Stomach smooth muscle (tissue), 2 donors: Measurements from ENCODE around the gene ENC1.

Experiments used
- H3K27ac ChIP-seq: one replicate; pipeline ENCODE4 v1.7.0; 2013; ENCODE audit warnings: mild to moderate bottlenecking, low read length, inconsistent platforms
- H3K27me3 ChIP-seq, 2 donors: one replicate each; pipeline ENCODE4 v1.7.0; 2013; ENCODE audit warnings: low read length in 2 of 2; ENCODE audit not compliant: insufficient read depth in 2 of 2, control insufficient read depth in 1 of 2
- H3K36me3 ChIP-seq, 2 donors: one replicate each; pipeline ENCODE4 v1.7.0; 2013; ENCODE audit warnings: low read length in 2 of 2; ENCODE audit not compliant: control insufficient read depth in 2 of 2, insufficient read depth in 2 of 2
- H3K4me1 ChIP-seq: one replicate; pipeline ENCODE4 v1.7.0; 2013; ENCODE audit warnings: low read length; ENCODE audit not compliant: control insufficient read depth, insufficient read depth
- H3K4me3 ChIP-seq, 2 donors: one replicate each; pipeline ENCODE4 v1.7.0; 2013; ENCODE audit warnings: low read length in 2 of 2
- H3K9ac ChIP-seq, 2 donors: one replicate each; pipeline ENCODE4 v1.7.0; 2013; ENCODE audit warnings: low read length in 2 of 2, mild to moderate bottlenecking in 1 of 2
- H3K9me3 ChIP-seq, 2 donors: one replicate each; pipeline ENCODE4 v1.7.0; 2013; ENCODE audit warnings: low read length in 2 of 2; ENCODE audit not compliant: control insufficient read depth in 2 of 2
- donor health status: healthy.
- donor health status: Pancreatic carcinoma.

Gene ENC1

DNA sequence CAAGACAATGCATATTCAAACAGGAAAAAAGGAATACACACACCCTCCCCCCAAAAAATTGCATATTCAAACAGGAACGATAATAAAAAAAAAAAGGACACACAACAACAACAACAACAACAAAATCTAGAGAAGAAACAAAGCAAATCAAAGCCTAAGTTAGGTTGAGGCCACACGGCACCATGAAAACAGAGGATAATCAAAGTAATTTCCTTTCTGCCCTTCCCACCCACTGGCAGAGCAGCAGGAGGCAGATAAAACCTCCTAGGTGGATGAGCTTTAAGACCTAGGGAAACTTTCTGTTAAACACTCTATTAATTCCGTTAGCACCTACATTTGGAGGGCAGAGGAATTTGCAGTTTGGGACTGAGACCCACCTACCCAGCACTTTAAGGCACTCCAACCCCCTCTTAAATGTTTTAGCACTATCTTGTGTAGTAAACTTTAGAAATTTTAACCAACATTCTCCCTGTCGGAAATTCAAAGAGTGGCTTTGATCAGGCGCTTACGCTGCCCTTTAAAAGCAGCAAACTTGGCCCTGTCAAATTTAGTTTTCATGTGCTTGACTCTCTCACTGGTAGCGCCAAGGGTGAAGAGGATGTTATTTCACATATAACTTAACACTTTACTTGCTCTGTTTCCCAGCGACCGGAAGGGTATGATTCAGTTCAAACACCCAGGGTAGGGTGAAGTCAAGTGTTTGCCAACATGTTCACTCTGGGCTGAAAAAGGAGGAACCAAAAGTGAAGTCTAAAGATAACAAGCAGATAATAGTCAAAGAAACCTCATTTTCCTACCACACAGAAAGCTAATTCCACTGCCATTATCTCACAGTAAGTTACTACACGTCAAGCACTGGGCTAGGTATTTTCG, 9.2 kb downstream of the ENC1 start:
- H3K27me3 ChIP-seq, result no peaks in the 10 kb centered on the region
- H3K9ac ChIP-seq, result no peak overlapping the region
- H3K4me1 ChIP-seq, result no peaks in the 10 kb centered on the region
- no peak overlapping the region for H3K4me3 ChIP-seq
- no peaks in the 10 kb centered on the region for H3K36me3 ChIP-seq
- no peaks in the 10 kb centered on the region for H3K9me3 ChIP-seq
- no peak overlapping the region for H3K27ac ChIP-seq

DNA sequence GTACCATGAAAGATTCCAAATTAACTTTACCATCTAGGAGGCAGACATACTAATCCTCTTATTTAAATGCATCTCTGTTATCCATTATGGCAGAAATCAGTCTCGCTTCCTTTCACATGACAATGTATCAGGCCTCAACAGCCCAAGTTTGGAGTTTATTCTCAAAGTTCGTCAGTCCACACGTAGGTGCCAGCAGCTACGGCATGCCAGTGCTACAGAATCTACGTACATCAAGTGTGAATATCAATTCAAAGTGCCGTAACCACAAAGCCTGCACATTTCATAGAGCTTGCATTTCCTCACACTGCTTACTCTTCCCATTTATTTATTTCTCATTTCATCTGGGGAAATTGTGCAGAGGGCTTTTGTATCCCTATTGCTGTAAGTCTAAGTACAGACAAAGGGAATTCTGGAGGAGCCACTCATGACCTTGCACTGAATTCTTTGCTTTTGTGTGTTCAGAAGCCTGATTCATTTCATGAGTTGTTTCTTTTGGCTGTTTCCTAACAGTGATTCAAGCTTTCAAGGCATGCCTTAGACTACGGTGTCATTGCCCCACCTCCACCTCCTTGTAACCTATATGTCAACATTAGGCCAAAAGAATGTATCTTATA, 10.0 kb downstream of the ENC1 start:
- Histone ChIP-seq H3K4me3 (no peak overlapping the region), H3K27me3 (no peaks in the 10 kb centered on the region), H3K27ac (no peak overlapping the region), H3K9ac (no peak overlapping the region), H3K4me1 (no peaks in the 10 kb centered on the region), H3K9me3 (no peaks in the 10 kb centered on the region), H3K36me3 (no peaks in the 10 kb centered on the region)

DNA sequence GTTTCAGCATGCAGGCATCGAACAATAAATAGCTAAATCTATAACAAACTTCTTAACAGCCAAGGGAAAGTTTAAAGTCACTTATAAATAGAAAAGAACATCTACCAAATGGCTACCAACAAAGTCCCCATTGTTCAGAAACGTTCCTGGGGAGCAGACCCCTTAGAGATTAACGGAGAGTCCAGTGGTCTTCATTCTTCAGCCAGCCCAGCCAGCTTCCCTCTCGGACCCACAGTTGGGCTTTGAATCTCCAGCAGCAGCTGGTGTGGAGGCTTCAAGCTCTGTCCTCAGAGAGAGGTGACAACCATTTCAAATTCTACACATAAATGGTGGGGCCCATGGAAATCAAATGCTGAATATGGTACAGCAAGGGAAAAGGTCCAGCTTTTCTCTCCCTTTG, 11.2 kb downstream of the ENC1 start:
- no peaks in the 10 kb centered on the region for H3K36me3 ChIP-seq
- no peak overlapping the region for H3K4me3 ChIP-seq
- H3K9me3 ChIP-seq, result no peaks in the 10 kb centered on the region
- no peaks in the 10 kb centered on the region for H3K27me3 ChIP-seq
- no peak overlapping the region for H3K9ac ChIP-seq
- H3K4me1 ChIP-seq, result no peaks in the 10 kb centered on the region
- H3K27ac ChIP-seq, result no peak overlapping the region

DNA sequence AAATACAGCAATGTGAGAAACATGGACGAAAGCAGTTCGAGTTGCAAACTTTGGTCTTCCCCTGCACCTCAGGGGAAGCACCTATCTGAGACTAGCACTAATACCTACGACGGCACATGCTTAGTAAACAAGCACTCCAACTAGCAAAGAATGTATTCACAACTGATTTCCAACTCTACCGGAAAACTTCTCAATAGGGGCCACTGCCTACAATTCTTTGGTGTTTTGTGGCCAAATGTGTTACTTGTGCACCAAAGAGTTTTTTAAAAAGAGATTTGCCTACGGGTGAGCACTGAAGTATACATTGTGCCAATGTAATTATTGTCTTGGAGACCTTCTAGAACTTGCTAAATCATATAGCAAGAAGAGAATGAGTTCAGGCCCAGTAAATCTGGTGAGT, 12.2 kb downstream of the ENC1 start:
- no peaks in the 10 kb centered on the region for H3K36me3 ChIP-seq
- H3K4me3 ChIP-seq, result no peak overlapping the region
- H3K27me3 ChIP-seq, result no peaks in the 10 kb centered on the region
- no peak overlapping the region for H3K9ac ChIP-seq
- no peak overlapping the region for H3K27ac ChIP-seq
- no peaks in the 10 kb centered on the region for H3K4me1 ChIP-seq
- H3K9me3 ChIP-seq, result no peaks in the 10 kb centered on the region

DNA sequence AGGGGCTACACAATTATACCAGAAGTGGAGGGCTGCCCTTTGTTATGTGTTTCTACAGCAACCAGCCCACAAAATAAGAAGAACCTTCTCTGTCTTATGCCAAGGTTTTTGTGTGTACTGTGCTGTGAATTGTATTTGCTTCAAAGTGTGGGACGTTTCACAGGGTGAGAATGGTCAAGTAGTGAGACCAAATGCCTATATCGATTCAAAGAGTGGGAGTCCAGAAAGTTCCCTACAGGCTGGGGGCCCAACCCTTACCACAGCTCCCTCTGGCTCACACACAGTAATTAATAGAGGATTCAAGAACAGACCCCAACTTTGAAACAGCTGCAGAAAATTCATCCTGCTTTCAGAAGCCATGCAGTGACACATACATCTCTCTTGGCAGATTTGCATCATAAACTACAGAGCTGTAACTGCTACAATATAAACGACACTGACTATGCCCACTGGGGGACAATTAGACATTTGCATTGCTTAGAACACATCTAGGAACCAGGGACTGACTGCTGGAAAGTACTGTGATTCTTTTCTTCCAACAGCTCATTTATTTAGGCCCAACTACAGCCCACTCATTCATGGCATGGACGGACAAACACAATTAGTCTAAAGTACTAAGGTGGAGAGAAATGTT, 12.8 kb downstream of the ENC1 start:
- H3K9me3 ChIP-seq, result no peaks in the 10 kb centered on the region
- no peaks in the 10 kb centered on the region for H3K36me3 ChIP-seq
- no peak overlapping the region for H3K9ac ChIP-seq
- H3K4me1 ChIP-seq, result no peaks in the 10 kb centered on the region
- no peak overlapping the region for H3K4me3 ChIP-seq
- H3K27me3 ChIP-seq, result no peaks in the 10 kb centered on the region
- H3K27ac ChIP-seq, result no peak overlapping the region

DNA sequence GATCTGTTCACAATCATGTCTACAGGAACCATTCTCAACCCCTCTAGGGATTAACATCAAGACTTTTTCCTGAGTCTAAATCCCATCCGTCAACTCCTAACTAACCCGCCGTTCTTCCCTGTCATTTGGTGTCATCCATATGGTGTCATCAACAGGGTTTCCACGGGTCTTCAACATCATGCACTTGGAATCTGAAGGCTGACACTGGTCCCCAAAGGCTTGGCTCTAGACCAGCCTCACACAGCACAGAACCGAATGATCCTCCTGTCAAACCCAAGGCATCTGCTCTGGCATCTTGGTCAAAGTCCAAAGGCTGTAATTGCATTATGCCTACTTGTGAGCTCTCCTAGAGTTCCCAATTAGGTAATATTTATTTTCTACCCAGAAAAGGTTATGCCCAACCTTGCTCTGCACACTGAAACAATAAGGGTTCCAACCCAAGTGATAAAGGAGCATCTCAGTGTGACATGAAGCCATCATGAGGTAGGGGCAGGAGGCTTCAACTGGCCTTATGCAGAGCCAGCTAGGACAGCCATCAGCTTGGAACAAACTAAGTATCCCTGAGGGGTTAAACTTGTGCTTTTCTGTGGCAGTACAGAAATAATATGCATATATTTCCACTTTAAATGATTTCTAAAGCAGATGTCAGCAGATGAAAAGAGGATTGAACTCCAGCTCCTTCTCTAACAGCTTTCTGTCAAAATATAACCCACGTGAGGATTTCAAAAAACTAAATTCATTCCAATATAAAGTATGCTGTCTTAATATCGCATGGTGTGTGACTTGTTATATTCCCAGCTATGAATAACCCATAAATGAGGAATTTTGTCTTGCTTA, 13.9 kb downstream of the ENC1 start:
- Histone ChIP-seq H3K27ac (no peak overlapping the region), H3K36me3 (no peaks in the 10 kb centered on the region), H3K27me3 (no peaks in the 10 kb centered on the region), H3K9me3 (no peaks in the 10 kb centered on the region), H3K4me1 (no peaks in the 10 kb centered on the region), H3K9ac (no peak overlapping the region), H3K4me3 (no peak overlapping the region)

DNA sequence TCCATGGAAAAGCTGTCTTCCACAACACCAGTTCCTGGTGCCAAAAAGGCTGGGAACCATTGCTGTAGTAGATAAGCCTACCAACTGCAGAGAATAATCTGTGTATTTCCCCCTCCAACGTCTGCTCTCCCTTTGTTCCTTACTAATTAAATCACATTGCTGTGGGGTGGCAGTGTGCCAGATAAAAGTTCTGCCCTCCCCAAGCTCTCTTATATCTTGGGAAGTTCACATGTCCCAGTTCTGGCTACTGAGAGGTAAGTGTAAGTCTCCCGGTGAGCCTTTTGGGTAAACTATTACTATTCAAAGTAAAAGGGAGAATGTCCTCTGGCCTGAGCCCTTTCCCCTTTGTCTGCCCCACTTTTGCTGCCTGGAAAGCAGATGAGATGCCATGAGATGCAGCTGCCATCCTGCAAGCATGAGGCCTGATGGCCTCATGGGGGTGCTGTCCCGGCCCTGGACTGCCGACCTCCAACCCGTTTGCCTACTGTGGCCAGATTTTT, 14.7 kb downstream of the ENC1 start:
- Histone ChIP-seq H3K9ac (no peak overlapping the region), H3K27ac (no peak overlapping the region), H3K27me3 (no peaks in the 10 kb centered on the region), H3K36me3 (no peaks in the 10 kb centered on the region), H3K9me3 (no peaks in the 10 kb centered on the region), H3K4me1 (no peaks in the 10 kb centered on the region), H3K4me3 (no peak overlapping the region)

DNA sequence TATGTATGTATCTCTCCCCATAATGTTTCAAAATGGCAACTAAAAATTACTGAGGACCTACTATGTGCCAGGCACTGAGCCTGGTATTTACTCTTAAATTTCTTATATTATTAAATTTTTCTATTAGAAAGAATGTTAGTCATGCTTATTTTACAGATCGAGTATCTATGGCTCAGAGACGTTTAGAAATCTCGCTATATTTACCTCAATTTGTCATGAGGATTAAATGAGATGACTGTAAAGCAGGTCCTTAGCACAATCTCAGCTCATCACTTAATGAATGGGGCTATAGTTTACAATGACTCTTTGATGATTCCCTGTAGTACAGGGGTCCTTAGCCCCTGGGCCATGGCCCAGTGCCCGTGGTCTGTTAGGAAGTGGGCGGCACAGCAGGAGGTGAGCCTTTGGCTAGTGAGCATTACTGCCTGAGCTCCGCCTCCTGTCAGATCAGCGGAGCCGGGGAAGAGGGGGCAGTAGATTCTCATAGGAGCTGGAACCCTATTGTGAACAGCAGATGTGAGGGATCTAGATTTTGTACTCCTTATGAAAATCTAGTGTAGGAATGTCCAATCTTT, 15.5 kb downstream of the ENC1 start:
- no peak overlapping the region for H3K4me3 ChIP-seq
- H3K36me3 ChIP-seq, result no peaks in the 10 kb centered on the region
- no peaks in the 10 kb centered on the region for H3K4me1 ChIP-seq
- H3K27ac ChIP-seq, result no peak overlapping the region
- H3K9me3 ChIP-seq, result no peaks in the 10 kb centered on the region
- no peak overlapping the region for H3K9ac ChIP-seq
- H3K27me3 ChIP-seq, result peaks cover 0 to 2% of the 10 kb centered on the region in 2 donors

DNA sequence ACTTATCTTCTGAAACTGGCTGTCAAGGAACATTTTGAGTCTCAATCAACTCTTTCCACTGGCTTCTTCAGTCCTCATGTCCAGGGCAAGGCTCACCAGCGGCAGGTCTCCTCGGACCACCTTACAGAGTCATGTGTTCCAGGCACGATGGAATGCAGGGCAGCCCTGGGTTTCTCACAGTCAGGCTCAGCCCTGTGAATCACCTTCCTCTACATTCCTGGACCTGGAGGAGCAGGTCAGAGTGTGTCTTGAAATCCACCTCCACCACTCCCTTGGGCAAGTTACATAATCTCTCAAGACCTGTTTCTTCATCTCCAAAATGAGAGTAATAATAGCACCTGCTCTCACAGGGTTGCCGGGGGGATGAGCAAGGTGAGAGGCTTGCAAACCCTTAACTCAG, 16.0 kb downstream of the ENC1 start:
- no peaks in the 10 kb centered on the region for H3K9me3 ChIP-seq
- H3K4me3 ChIP-seq, result no peak overlapping the region
- H3K27ac ChIP-seq, result no peak overlapping the region
- H3K36me3 ChIP-seq, result no peaks in the 10 kb centered on the region
- H3K9ac ChIP-seq, result no peak overlapping the region
- H3K4me1 ChIP-seq, result no peaks in the 10 kb centered on the region
- peaks cover 0 to 2% of the 10 kb centered on the region in 2 donors for H3K27me3 ChIP-seq

DNA sequence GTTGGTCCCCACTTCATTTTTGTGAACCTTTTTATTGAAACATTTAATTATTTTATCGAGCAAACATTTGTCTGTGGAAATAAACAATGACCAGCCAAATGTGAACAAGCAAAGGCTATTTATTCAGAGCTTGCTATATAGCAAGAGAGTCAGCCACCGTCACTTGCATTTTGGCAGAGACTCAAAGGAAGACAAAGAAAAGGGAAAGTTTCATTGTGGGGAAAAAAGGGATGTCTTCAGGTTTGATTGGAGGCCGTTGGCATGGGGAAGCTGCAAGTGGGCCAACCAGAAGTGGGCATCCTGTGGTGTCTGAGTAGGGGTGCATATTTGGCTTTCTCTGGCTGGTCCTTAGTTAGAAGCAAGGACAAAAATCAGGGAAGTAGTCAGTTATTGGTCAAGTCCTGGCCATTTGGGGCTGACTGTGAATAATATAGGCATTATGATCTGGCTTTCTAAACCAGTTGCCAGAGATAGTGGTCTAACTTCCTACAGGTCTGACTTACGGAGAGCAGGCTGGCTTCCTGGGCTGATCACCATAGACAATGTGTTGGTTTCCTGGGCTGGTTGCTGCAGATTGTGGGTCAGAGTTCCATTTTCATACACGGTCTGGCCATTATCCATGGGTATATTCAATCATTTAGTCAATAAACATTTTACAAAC, 16.6 kb downstream of the ENC1 start:
- Histone ChIP-seq H3K9ac (no peak overlapping the region), H3K27me3 (peaks cover 0 to 2% of the 10 kb centered on the region in 2 donors), H3K4me1 (no peaks in the 10 kb centered on the region), H3K36me3 (no peaks in the 10 kb centered on the region), H3K4me3 (no peak overlapping the region), H3K9me3 (no peaks in the 10 kb centered on the region), H3K27ac (no peak overlapping the region)
